Keratinocyte (primary cell): Measurements from ENCODE around the gene OCIAD2.

Experiments
- CTCF ChIP-seq, 3 experiments: IDR thresholded peaks in 1 of 3; conservative IDR thresholded peaks in 1 of 3; optimal IDR thresholded peaks in 1 of 3; 2 replicates in 2 of 3; 3 replicates in 1 of 3; pipeline versions ENCODE3 to v1.5.1; 2011; ENCODE audit warnings: low read length in 3 of 3, mild to moderate bottlenecking in 3 of 3, moderate library complexity in 2 of 3, control low read depth in 1 of 3, inconsistent platforms in 1 of 3; ENCODE audit not compliant: insufficient read depth in 2 of 3; ENCODE audit errors: extremely low read depth in 1 of 3
- EZH2 ChIP-seq: IDR thresholded peaks from one replicate; pipeline ENCODE4 v1.6.1; 2012; ENCODE audit warnings: inconsistent platforms, mild to moderate bottlenecking, low read length, moderate library complexity

GRCh38 chr4:48924416-48924815, 17.8 kb upstream of the OCIAD2 start:
- no peak for TF ChIP-seq CTCF (optimal IDR thresholded peaks at IDR 0.05 in 1 of 3, IDR thresholded peaks at IDR 0.05 in 1 of 3, conservative IDR thresholded peaks at IDR 0.05 in 1 of 3; ENCODE audit: extremely low read depth in 1 of 3, insufficient read depth in 2 of 3, low read length in 3 of 3)
- TF ChIP-seq EZH2 = no peak
